PC-9 (cell line): ENCODE measurements around the gene NT5C2. TPM values are rescaled to one million over a fixed set of nuclear protein-coding genes. Genes with fewer than 3 reads are reported as not detected.

Source experiments
- BruUV-seq: library from RNA; stranded (reverse); fragments of 400-500 nt; replicated peaks from 2 replicates; lab custom pipeline; 2021; lab: Mats Ljungman, UMichigan
- CTCF ChIA-PET: fragments of 300-600 bp; sonication (Branson Sonifier 250); formaldehyde crosslinking; loops from one replicate; lab custom pipeline; 2022; ENCODE audit warnings: antibody characterized with exemption; lab: Charles Lee
- POLR2A ChIA-PET: fragments of 300-600 bp; sonication (Branson Sonifier 250); formaldehyde crosslinking; loops from one replicate; lab custom pipeline; 2022; ENCODE audit warnings: antibody characterized with exemption; ENCODE audit not compliant: unreplicated experiment; lab: Charles Lee
- DNase-seq, 2 experiments: peaks; one replicate each; pipeline versions ENCODE4 v3.0.0 to v3.0.0-alpha.2; 2015 to 2022; ENCODE audit warnings: mixed read lengths in 1 of 2
- H2AFZ ChIP-seq: fragments of 200-600 bp; sonication (generic); 2 replicates; pipeline ENCODE4 v1.8.1; 2017; ENCODE audit warnings: antibody characterized with exemption
- H3F3A ChIP-seq: fragments of 200-600 bp; sonication (generic); 2 replicates; pipeline ENCODE4 v1.8.1; 2017; ENCODE audit warnings: antibody characterized with exemption, mild to moderate bottlenecking, low read depth; ENCODE audit not compliant: insufficient read depth
- H3K27ac ChIP-seq: fragments of 200-600 bp; sonication (generic); 2 replicates; pipeline ENCODE4 v1.6.1; 2016; ENCODE audit warnings: mixed run types
- H3K27me3 ChIP-seq: fragments of 200-600 bp; sonication (generic); 2 replicates; pipeline ENCODE4 v1.6.1; 2016; ENCODE audit warnings: low read depth, mixed run types; ENCODE audit not compliant: insufficient read depth
- H3K36me3 ChIP-seq: fragments of 200-600 bp; sonication (generic); 2 replicates; pipeline ENCODE4 v1.6.1; 2016; ENCODE audit warnings: low read depth, mixed run types
- H3K4me1 ChIP-seq: fragments of 200-600 bp; sonication (generic); replicated peaks from 2 replicates; pipeline ENCODE4 v1.6.1; 2016; ENCODE audit warnings: mixed run types; ENCODE audit not compliant: insufficient read depth
- H3K4me2 ChIP-seq: fragments of 200-600 bp; sonication (generic); 2 replicates; pipeline ENCODE4 v1.6.1; 2017; ENCODE audit warnings: mixed run types
- H3K4me3 ChIP-seq: fragments of 200-600 bp; sonication (generic); 2 replicates; pipeline ENCODE4 v1.6.1; 2016; ENCODE audit warnings: mixed run types
- H3K79me2 ChIP-seq: fragments of 200-600 bp; sonication (generic); 2 replicates; pipeline ENCODE4 v1.6.1; 2017; ENCODE audit warnings: low read depth, mixed run types
- H3K9me2 ChIP-seq: fragments of 200-600 bp; sonication (generic); 2 replicates; pipeline ENCODE4 v1.8.1; 2017; ENCODE audit warnings: mild to moderate bottlenecking; ENCODE audit not compliant: insufficient read depth
- H3K9me3 ChIP-seq: fragments of 200-600 bp; sonication (generic); 2 replicates; pipeline ENCODE4 v1.8.1; 2016; ENCODE audit warnings: low read depth; ENCODE audit not compliant: insufficient read depth
- H4K20me1 ChIP-seq: fragments of 200-600 bp; sonication (generic); 2 replicates; pipeline ENCODE4 v1.8.1; 2017; ENCODE audit not compliant: insufficient read depth
- EZH2 ChIP-seq: fragments of 200-600 bp; sonication (generic); IDR thresholded peaks from 2 replicates; pipeline ENCODE4 v1.8.0; 2017; ENCODE audit warnings: antibody characterized with exemption, low read depth
- intact Hi-C: fragments of 100-400 bp; cut with micrococcal nuclease; formaldehyde crosslinking; loops from one replicate; pipeline ENCODE4 v1.10.0; 2022; ENCODE audit not compliant: unreplicated experiment
- total RNA-seq: library from RNA; stranded (reverse); gene quantifications from 2 replicates; pipeline ENCODE4 v1.2.3, GENCODE V29; 2021
- TF ChIP-seq, protein P1 (sequence below): fragments of 200-600 bp; sonication (generic); conservative IDR thresholded peaks from 2 replicates; pipeline ENCODE4 v1.6.1; 2017; ENCODE audit warnings: mixed run types, antibody characterized with exemption, mild to moderate bottlenecking, moderate library complexity

The NT5C2 gene
- total RNA-seq, 1 experiment from 2014 or later = 67.9 TPM

DNA sequence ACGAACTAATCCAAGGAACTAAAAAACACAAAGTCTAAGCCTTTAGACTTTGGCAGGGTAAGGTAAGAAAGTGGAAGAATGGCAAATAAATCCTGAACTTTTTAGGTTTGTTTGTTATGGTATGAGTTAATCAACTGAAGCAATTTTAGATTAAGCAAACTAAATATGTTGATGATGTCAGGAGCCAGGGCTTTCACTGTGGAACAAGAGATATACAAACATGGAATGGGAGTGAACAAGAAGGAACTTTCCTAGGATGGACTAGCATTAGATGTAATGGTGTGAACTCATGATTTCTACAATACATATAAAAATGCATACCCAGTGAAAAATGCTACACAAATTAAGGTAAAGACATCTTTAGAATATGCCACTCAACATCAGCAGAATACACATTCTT, 35.8 kb downstream of the NT5C2 start:
- no TSS peak for BruUV-seq
- H3K79me2 ChIP-seq = peaks cover 68% of the 10 kb centered on the region
- peaks cover 12% of the 10 kb centered on the region for H3K36me3 ChIP-seq
- no peaks in the 10 kb centered on the region for H3K9me3 ChIP-seq
- H3K4me1 ChIP-seq = peaks cover 44% of the 10 kb centered on the region
- no peak overlapping the region for H3K4me2 ChIP-seq
- intact Hi-C loops = no loop called here
- CTCF ChIA-PET = no interaction called here
- no peak for DNase-seq
- no peak overlapping the region for H3K4me3 ChIP-seq
- H3F3A ChIP-seq = peaks cover 63% of the 10 kb centered on the region
- POLR2A ChIA-PET = no interaction called here
- TF ChIP-seq, protein P1, sequence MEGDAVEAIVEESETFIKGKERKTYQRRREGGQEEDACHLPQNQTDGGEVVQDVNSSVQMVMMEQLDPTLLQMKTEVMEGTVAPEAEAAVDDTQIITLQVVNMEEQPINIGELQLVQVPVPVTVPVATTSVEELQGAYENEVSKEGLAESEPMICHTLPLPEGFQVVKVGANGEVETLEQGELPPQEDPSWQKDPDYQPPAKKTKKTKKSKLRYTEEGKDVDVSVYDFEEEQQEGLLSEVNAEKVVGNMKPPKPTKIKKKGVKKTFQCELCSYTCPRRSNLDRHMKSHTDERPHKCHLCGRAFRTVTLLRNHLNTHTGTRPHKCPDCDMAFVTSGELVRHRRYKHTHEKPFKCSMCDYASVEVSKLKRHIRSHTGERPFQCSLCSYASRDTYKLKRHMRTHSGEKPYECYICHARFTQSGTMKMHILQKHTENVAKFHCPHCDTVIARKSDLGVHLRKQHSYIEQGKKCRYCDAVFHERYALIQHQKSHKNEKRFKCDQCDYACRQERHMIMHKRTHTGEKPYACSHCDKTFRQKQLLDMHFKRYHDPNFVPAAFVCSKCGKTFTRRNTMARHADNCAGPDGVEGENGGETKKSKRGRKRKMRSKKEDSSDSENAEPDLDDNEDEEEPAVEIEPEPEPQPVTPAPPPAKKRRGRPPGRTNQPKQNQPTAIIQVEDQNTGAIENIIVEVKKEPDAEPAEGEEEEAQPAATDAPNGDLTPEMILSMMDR = no peak
- TF ChIP-seq EZH2 = no peak
- H2AFZ ChIP-seq = no peak overlapping the region
- H3K9me2 ChIP-seq = no peaks in the 10 kb centered on the region
- no peak overlapping the region for H3K27ac ChIP-seq
- no peaks in the 10 kb centered on the region for H3K27me3 ChIP-seq
- H4K20me1 ChIP-seq = no peaks in the 10 kb centered on the region

DNA sequence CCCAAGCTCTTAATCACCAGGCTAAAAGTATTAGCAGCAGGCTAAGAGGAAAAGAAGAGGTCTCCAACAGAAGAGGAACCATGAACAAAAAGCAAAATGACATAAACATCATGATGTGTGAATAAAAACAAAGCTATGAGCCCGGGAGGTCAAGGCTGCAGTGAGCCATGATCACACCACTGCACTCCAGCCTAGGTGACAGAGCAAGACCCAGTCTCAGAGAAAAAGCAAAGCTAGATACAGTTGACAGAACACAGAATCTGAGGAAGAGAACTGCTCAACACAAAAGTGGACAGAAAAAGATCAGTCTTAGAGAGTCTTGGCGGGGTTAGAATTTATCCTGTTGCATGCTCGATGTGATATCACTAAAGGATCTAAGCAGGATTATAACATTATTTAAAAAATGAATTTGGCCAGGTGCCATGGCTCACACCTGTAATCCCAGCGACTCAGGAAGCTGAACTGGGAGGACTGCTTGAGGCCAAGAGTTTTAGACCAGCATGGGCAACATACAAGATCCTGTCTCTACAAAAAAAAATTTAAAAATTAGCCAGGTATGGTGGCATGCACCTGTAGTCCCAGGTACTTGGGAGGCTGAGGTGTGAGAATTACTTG, 37.5 kb downstream of the NT5C2 start:
- H3K79me2 ChIP-seq = peaks cover 73% of the 10 kb centered on the region
- no TSS peak for BruUV-seq
- H3K4me1 ChIP-seq = peaks cover 47% of the 10 kb centered on the region
- peak overlapping the region; percentile 68 for H3K4me2 ChIP-seq
- no peaks in the 10 kb centered on the region for H4K20me1 ChIP-seq
- ChIA-PET POLR2A (interaction anchor here (1.1 kb wide), 1 partner anchor 15 kb away, joined by 9 read pairs; no protein-coding TSS in a partner anchor), CTCF (interaction anchor here (0.6 kb wide), 2 partner anchors 38 to 83 kb away, joined by 3 to 4 read pairs; partner anchors contain the start of gene NT5C2)
- no peaks in the 10 kb centered on the region for H3K9me3 ChIP-seq
- H2AFZ ChIP-seq = no peak overlapping the region
- intact Hi-C loops = no loop called here
- no peak for DNase-seq
- TF ChIP-seq, protein P1 = no peak
- no peak for TF ChIP-seq EZH2
- no peaks in the 10 kb centered on the region for H3K9me2 ChIP-seq
- peaks cover 57% of the 10 kb centered on the region for H3F3A ChIP-seq
- no peaks in the 10 kb centered on the region for H3K27me3 ChIP-seq
- no peak overlapping the region; the same call in 1 of the 2 replicates for H3K4me3 ChIP-seq
- peaks cover 26% of the 10 kb centered on the region for H3K36me3 ChIP-seq
- H3K27ac ChIP-seq = peak overlapping the region; percentile 78

DNA sequence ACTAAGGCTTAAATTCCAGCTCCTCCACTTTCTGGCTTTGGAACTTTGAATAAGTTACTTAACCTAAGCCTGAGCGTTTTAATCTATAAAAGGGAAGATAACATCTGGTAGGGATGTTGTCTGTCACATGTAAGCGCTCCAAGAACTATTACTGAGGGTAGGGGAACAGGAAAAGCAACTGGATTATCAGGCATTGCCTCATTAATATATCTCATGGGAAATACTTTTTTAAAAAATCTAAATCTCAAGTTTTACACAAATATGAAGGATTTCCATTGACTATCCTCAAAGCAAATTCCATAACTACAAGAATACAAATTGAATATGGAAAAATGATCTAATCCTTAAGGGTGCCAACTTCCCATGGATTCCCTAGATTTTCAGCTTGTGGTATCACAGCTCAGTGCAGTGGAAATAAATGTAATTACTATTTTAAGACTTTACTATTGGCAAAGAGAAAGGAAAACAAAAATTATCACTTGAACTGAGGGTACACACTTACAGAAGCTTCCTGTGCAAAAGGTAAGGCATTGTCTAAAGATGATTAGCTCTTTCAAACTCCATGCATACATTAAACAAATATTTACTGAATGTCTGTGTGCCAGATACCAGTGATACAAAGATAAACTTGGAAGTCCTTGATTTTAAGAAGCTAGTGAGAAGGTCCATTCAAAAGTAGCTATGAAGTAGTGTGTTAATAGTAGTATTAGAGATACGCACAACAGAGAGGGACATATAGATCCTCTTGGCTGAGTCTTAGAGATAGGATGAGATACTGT, 38.4 kb downstream of the NT5C2 start:
- Histone ChIP-seq H3K4me1 (peaks cover 47% of the 10 kb centered on the region), H3F3A (peaks cover 59% of the 10 kb centered on the region), H3K4me2 (peak overlapping the region; percentile 68), H3K36me3 (peaks cover 27% of the 10 kb centered on the region), H3K27ac (peak overlapping the region; percentile 78), H3K27me3 (no peaks in the 10 kb centered on the region), H3K9me2 (no peaks in the 10 kb centered on the region), H2AFZ (no peak overlapping the region), H4K20me1 (no peaks in the 10 kb centered on the region), H3K79me2 (peaks cover 71% of the 10 kb centered on the region), H3K4me3 (peak overlapping the region; percentile 21; the same call in 1 of the 2 replicates), H3K9me3 (no peaks in the 10 kb centered on the region)
- peak in 1 of 2 experiments; percentile 61 for DNase-seq
- ChIA-PET CTCF (interaction anchor here (0.6 to 1.5 kb wide), 3 partner anchors 39 to 84 kb away, joined by 3 to 7 read pairs (median 4); partner anchors contain the start of gene NT5C2), POLR2A (interaction anchor here (0.6 to 1.2 kb wide), 3 partner anchors 14 to 37 kb away, joined by 8 to 11 read pairs (median 9); no protein-coding TSS in a partner anchor)
- intact Hi-C loops = no loop called here
- TF ChIP-seq EZH2 = no peak
- TF ChIP-seq, protein P1 = no peak
- BruUV-seq = no TSS peak
